Neutrophil (primary cell): ENCODE measurements around the gene AQP10.

Source experiments
- H3K27ac ChIP-seq: fragments of 200-600 bp; sonication (generic); 2 replicates; pipeline ENCODE4 v1.5.1; 2016; ENCODE audit warnings: mild to moderate bottlenecking, moderate library complexity
- H3K27me3 ChIP-seq: fragments of 200-600 bp; sonication (generic); 2 replicates; pipeline ENCODE4 v1.6.0; 2016; ENCODE audit warnings: mild to moderate bottlenecking
- H3K36me3 ChIP-seq: fragments of 200-600 bp; sonication (generic); 2 replicates; pipeline ENCODE4 v1.5.1; 2017
- H3K4me1 ChIP-seq, 2 experiments: fragments of 200-600 bp in 1 of 2; sonication (generic) in 1 of 2; 1 replicate in 1 of 2; 2 replicates in 1 of 2; pipeline versions ENCODE4 v1.5.1 to v1.6.1; 2013 to 2016; ENCODE audit warnings: low read depth in 1 of 2, low read length in 1 of 2, mild to moderate bottlenecking in 1 of 2, moderate library complexity in 1 of 2; ENCODE audit not compliant: control insufficient read depth in 1 of 2, insufficient read depth in 1 of 2
- H3K4me3 ChIP-seq, 2 experiments: fragments of 200-600 bp in 1 of 2; sonication (generic) in 1 of 2; 1 replicate in 1 of 2; 2 replicates in 1 of 2; pipeline ENCODE4 v1.5.1; 2013 to 2016; ENCODE audit warnings: low read depth in 1 of 2, low read length in 1 of 2, mild to moderate bottlenecking in 1 of 2, moderate library complexity in 1 of 2
- H3K9me3 ChIP-seq: fragments of 200-600 bp; sonication (generic); 2 replicates; pipeline ENCODE4 v1.5.1; 2016
- TF ChIP-seq, protein P1 (sequence below): fragments of 200-600 bp; sonication (generic); IDR thresholded peaks from 2 replicates; pipeline ENCODE4 v1.5.1; 2016; ENCODE audit warnings: antibody characterized with exemption

Gene AQP10

DNA sequence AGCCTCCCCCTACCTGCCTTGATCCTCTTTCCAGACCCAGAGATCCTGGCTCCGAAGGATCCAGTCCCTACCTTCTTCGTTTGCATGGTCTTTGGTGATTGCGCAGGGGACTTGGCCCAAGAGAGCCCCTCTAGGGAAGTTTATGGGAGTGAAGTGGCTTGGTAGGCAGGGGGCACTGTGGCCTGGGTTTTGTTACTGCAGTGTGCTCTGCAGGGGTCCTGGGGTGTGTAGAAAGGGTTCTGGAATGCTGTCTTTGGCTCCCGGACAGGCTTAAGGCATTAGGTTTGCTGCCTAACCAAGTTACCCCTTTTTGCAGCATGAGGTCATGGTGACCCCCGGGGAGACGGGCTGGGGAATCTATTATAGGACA is 8.2 kb downstream of the AQP10 start:
- H3K4me3 ChIP-seq: peak overlapping the region in 1 of 2 experiments; percentile 52
- H3K9me3 ChIP-seq: no peaks in the 10 kb centered on the region
- TF ChIP-seq, protein P1, sequence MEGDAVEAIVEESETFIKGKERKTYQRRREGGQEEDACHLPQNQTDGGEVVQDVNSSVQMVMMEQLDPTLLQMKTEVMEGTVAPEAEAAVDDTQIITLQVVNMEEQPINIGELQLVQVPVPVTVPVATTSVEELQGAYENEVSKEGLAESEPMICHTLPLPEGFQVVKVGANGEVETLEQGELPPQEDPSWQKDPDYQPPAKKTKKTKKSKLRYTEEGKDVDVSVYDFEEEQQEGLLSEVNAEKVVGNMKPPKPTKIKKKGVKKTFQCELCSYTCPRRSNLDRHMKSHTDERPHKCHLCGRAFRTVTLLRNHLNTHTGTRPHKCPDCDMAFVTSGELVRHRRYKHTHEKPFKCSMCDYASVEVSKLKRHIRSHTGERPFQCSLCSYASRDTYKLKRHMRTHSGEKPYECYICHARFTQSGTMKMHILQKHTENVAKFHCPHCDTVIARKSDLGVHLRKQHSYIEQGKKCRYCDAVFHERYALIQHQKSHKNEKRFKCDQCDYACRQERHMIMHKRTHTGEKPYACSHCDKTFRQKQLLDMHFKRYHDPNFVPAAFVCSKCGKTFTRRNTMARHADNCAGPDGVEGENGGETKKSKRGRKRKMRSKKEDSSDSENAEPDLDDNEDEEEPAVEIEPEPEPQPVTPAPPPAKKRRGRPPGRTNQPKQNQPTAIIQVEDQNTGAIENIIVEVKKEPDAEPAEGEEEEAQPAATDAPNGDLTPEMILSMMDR: no peak
- peaks cover 50 to 83% of the 10 kb centered on the region in 2 experiments for H3K4me1 ChIP-seq
- no peaks in the 10 kb centered on the region for H3K36me3 ChIP-seq
- peaks cover 62% of the 10 kb centered on the region for H3K27me3 ChIP-seq
- H3K27ac ChIP-seq: no peak overlapping the region

DNA sequence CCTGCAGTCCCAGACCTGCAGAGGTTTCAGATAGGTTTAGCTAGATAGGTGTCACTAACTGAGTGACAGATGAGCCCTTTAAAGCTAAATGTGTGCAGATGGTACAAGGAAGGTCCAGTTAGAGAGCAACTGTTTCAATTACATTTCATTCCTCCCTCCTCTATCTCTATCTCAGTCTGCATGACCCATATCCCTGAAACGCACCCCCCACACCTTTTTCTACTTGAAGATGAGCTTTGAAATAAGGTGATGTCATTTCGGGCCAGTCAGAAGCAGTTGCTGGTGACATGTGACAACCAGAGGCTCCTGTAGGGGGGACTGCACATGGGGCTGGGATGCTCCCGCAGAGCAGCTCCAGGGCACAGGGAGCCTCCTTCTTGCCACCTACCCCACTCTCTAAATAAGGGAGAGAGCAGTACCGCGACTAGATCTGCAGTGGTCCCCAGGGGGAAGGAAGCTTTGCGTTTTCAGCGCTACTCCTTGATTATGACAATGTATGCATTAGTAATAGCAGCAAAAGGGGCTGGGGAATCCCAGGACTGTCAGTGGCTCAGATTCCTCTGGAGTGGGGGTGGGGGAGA is 8.7 kb downstream of the AQP10 start:
- Histone ChIP-seq H3K4me1 (peaks cover 47 to 81% of the 10 kb centered on the region in 2 experiments), H3K9me3 (no peaks in the 10 kb centered on the region), H3K27ac (no peak overlapping the region), H3K4me3 (no peak overlapping the region), H3K36me3 (no peaks in the 10 kb centered on the region), H3K27me3 (peaks cover 56% of the 10 kb centered on the region)
- TF ChIP-seq, protein P1: no peak

DNA sequence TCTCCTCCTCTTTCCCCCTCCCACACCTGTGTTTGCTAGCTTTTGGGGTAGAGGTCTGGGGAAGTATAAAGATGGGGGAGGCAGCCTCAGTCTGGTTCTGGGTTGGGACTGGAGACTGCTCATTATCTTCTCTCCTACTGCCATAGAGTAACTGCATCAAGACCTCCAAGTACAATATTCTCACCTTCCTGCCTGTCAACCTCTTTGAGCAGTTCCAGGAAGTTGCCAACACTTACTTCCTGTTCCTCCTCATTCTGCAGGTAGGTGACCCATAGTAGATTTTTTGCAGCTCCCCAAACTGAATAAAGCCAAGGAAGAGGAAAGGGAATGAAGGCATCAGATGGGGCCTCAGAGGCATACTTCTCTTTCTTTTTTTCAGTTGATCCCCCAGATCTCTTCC is 9.8 kb downstream of the AQP10 start:
- H3K36me3 ChIP-seq: no peaks in the 10 kb centered on the region
- no peaks in the 10 kb centered on the region for H3K9me3 ChIP-seq
- peak overlapping the region; percentile 19 for H3K27ac ChIP-seq
- TF ChIP-seq, protein P1: no peak
- H3K4me1 ChIP-seq: peaks cover 44 to 75% of the 10 kb centered on the region in 2 experiments
- peaks cover 46% of the 10 kb centered on the region for H3K27me3 ChIP-seq
- peak overlapping the region in 1 of 2 experiments; percentile 6 for H3K4me3 ChIP-seq

DNA sequence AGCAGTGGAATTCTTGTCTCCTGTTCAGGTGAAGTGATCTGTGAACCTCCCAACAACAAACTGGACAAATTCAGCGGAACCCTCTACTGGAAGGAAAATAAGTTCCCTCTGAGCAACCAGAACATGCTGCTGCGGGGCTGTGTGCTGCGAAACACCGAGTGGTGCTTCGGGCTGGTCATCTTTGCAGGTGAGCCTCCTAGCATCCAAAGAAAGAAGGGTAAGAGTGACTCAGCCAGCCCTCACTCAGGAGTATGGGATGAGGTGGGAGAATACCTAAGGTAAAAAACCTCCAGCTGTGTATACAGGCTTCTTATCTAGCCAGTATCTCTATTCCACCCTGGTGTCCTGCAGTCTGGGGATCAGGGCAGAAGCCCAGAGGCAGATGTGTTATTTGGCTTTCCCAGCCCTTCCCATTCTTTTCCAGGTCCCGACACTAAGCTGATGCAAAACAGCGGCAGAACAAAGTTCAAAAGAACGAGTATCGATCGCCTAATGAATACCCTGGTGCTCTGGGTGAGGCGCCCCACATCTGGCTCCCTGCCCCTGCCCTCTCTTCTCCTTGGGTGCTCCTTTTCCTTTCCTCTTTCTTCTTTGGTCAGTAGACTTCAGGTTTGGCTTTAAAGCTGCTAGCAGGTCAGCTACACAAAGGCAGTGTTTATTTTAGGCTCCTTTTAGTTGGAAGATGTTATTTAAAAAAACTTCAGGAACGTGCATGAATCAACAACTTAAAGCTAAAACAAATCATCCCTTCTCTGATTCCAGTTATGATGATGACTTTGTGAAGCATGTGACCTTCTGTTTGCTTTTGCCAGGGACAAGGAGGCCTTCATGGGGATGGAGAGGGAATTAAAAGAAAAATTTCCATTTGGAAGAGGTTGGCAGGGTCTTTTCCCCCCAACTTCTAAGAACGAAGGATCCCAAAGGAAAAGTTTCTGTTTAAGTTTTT is 13.5 kb downstream of the AQP10 start:
- H3K4me3 ChIP-seq: peak overlapping the region in 1 of 2 experiments; percentile 23
- TF ChIP-seq, protein P1: no peak
- no peak overlapping the region for H3K27ac ChIP-seq
- H3K9me3 ChIP-seq: no peaks in the 10 kb centered on the region
- peaks cover 22 to 43% of the 10 kb centered on the region in 2 experiments for H3K4me1 ChIP-seq
- H3K27me3 ChIP-seq: peaks cover 9% of the 10 kb centered on the region
- H3K36me3 ChIP-seq: no peaks in the 10 kb centered on the region

DNA sequence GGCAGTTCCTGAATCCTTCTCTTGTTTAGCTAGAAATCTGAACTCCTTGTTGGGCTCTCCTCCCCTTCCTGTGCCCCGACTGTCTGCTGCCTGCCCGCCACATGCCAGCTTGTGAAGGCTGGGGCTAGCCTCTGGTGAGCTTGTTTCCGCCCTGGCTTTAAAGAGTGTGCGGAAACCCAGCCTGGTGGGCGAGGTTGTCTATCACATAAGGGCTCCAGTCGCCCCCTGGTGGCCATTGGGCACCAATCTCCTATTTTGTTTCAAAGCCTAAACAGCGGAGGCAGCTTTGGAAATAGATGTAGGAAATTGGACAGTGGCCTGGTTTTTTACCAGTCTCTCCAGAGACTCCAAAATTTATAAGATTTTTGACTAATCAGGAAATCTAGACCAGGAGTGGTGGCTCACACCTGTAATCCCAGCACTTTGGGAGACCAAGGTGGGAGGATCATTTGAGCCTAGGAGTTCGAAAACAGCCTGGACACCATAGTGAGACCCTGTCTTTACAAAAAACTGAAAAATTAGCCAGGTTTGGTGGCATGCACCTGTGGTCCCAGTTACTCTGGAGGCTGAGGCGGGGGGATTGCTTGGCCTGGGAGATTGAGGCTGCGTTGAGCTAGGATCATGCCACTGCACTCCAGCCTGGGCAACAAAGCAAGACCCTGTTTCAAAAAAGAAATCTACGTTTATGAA is 14.3 kb downstream of the AQP10 start:
- H3K4me1 ChIP-seq: peaks cover 19 to 34% of the 10 kb centered on the region in 2 experiments
- H3K27me3 ChIP-seq: peaks cover 1% of the 10 kb centered on the region
- no peaks in the 10 kb centered on the region for H3K9me3 ChIP-seq
- H3K36me3 ChIP-seq: no peaks in the 10 kb centered on the region
- peak overlapping the region in 1 of 2 experiments; percentile 23 for H3K4me3 ChIP-seq
- TF ChIP-seq, protein P1: peak; percentile 81
- no peak overlapping the region for H3K27ac ChIP-seq
